Neural progenitor cell (in vitro differentiated cells): ENCODE data around the gene MYOZ3. TPM values are rescaled to one million over a fixed set of nuclear protein-coding genes. Genes with fewer than 3 reads are reported as not detected.

Source experiments
- DNase-seq: peaks from one replicate; pipeline ENCODE4 v3.0.0-alpha.2; 2016; ENCODE audit warnings: low spot score
- H2AFZ ChIP-seq: fragments of 200-600 bp; sonication (generic); replicated peaks from 2 replicates; pipeline ENCODE4 v1.6.1; 2016; ENCODE audit warnings: antibody characterized with exemption
- H3F3A ChIP-seq: fragments of 200-600 bp; sonication (generic); 2 replicates; pipeline ENCODE4 v1.6.1; 2016; ENCODE audit warnings: antibody characterized with exemption, low read depth
- H3K27ac ChIP-seq: fragments of 200-600 bp; sonication (generic); 2 replicates; pipeline ENCODE4 v1.5.1; 2016; ENCODE audit warnings: mild to moderate bottlenecking
- H3K27me3 ChIP-seq: fragments of 200-600 bp; sonication (generic); 2 replicates; pipeline ENCODE4 v1.6.1; 2016; ENCODE audit warnings: mild to moderate bottlenecking, moderate library complexity
- H3K36me3 ChIP-seq: fragments of 200-600 bp; sonication (generic); 2 replicates; pipeline ENCODE4 v1.5.1; 2016
- H3K4me1 ChIP-seq: fragments of 200-600 bp; sonication (generic); 2 replicates; pipeline ENCODE4 v1.6.1; 2016; ENCODE audit warnings: mixed run types
- H3K4me2 ChIP-seq: fragments of 200-600 bp; sonication (generic); 2 replicates; pipeline ENCODE4 v1.6.1; 2016
- H3K4me3 ChIP-seq: fragments of 200-600 bp; sonication (generic); 2 replicates; pipeline ENCODE4 v1.5.1; 2016
- H3K79me2 ChIP-seq: fragments of 200-600 bp; sonication (generic); 2 replicates; pipeline ENCODE4 v1.6.1; 2016; ENCODE audit warnings: low read depth
- H3K9ac ChIP-seq: fragments of 200-600 bp; sonication (generic); 2 replicates; pipeline ENCODE4 v1.6.1; 2016
- H3K9me3 ChIP-seq: fragments of 200-600 bp; sonication (generic); 2 replicates; pipeline ENCODE4 v1.5.1; 2016; ENCODE audit warnings: low read depth
- H4K20me1 ChIP-seq: fragments of 200-600 bp; sonication (generic); 2 replicates; pipeline ENCODE4 v1.6.1; 2016; ENCODE audit warnings: low read depth
- H3K27ac Mint-ChIP-seq: 3 replicates; pipeline ENCODE4 v1.8.0; 2021; ENCODE audit warnings: mixed read lengths
- H3K27me3 Mint-ChIP-seq: 2 replicates; pipeline ENCODE4 v1.8.0; 2022; ENCODE audit warnings: low read depth, mild to moderate bottlenecking, inconsistent platforms, moderate library complexity, mixed read lengths; ENCODE audit not compliant: insufficient read depth
- H3K36me3 Mint-ChIP-seq: 3 replicates; pipeline ENCODE4 v1.8.0; 2021; ENCODE audit warnings: mixed read lengths
- H3K4me1 Mint-ChIP-seq: 3 replicates; pipeline ENCODE4 v1.8.0; 2021; ENCODE audit warnings: mixed read lengths
- H3K4me3 Mint-ChIP-seq: 3 replicates; pipeline ENCODE4 v1.8.0; 2021; ENCODE audit warnings: mild to moderate bottlenecking, moderate library complexity, mixed read lengths
- H3K9me3 Mint-ChIP-seq: 3 replicates; pipeline ENCODE4 v1.8.0; 2020; ENCODE audit warnings: mixed read lengths
- EZH2 ChIP-seq: fragments of 200-600 bp; sonication (generic); IDR thresholded peaks from 2 replicates; pipeline ENCODE4 v1.6.1; 2017; ENCODE audit warnings: antibody characterized with exemption, mild to moderate bottlenecking, moderate library complexity
- EZH2phosphoT487 ChIP-seq: fragments of 200-600 bp; sonication (generic); IDR thresholded peaks from 2 replicates; pipeline ENCODE4 v1.6.1; 2017; ENCODE audit warnings: antibody characterized with exemption
- total RNA-seq: library from RNA; depleted of rRNA; stranded (reverse); fragments of >200 nt; gene quantifications from 2 replicates; pipeline ENCODE4 v1.2.3, GENCODE V29; 2015; ENCODE audit warnings: low replicate concordance
- TF ChIP-seq, protein P1 (sequence below): fragments of 200-600 bp; sonication (generic); IDR thresholded peaks from 2 replicates; pipeline ENCODE4 v1.5.1; 2017; ENCODE audit warnings: antibody characterized with exemption, mild to moderate bottlenecking

MYOZ3 gene
- total RNA-seq, 1 donor from 2014 or later = 0.90 TPM

DNA sequence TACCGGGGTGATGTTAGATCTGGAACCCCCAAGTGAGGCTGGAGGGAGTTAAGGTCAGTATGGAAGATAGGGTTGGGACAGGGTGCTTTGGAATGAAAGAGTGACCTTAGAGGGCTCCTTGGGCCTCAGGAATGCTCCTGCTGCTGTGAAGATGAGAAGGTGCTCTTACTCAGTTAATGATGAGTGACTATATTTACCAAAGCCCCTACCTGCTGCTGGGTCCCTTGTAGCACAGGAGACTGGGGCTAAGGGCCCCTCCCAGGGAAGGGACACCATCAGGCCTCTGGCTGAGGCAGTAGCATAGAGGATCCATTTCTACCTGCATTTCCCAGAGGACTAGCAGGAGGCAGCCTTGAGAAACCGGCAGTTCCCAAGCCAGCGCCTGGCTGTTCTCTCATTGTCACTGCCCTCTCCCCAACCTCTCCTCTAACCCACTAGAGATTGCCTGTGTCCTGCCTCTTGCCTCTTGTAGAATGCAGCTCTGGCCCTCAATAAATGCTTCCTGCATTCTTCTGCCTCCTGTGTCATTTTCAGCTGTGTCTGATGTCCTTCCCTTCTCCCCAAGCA lies 2.3 kb upstream of the MYOZ3 start:
- no peak overlapping the region for H3K27ac ChIP-seq

GRCh38 chr5:150659360-150660107 lies 1.5 kb upstream of the MYOZ3 start:
- no peaks in the 10 kb centered on the region for H3K79me2 ChIP-seq
- no peaks in the 10 kb centered on the region for H3K36me3 ChIP-seq
- peaks cover 21% of the 10 kb centered on the region for H3K4me1 ChIP-seq
- no peak overlapping the region for H3K27ac ChIP-seq
- peak overlapping the region; percentile 45 for H3K4me2 ChIP-seq
- H3K4me1 Mint-ChIP-seq = peaks cover 23% of the 10 kb centered on the region
- no peaks in the 10 kb centered on the region for H3K9me3 ChIP-seq
- peak overlapping the region; percentile 18 for H3K27ac Mint-ChIP-seq
- TF ChIP-seq EZH2 (no peak), EZH2phosphoT487 (no peak)
- TF ChIP-seq, protein P1, sequence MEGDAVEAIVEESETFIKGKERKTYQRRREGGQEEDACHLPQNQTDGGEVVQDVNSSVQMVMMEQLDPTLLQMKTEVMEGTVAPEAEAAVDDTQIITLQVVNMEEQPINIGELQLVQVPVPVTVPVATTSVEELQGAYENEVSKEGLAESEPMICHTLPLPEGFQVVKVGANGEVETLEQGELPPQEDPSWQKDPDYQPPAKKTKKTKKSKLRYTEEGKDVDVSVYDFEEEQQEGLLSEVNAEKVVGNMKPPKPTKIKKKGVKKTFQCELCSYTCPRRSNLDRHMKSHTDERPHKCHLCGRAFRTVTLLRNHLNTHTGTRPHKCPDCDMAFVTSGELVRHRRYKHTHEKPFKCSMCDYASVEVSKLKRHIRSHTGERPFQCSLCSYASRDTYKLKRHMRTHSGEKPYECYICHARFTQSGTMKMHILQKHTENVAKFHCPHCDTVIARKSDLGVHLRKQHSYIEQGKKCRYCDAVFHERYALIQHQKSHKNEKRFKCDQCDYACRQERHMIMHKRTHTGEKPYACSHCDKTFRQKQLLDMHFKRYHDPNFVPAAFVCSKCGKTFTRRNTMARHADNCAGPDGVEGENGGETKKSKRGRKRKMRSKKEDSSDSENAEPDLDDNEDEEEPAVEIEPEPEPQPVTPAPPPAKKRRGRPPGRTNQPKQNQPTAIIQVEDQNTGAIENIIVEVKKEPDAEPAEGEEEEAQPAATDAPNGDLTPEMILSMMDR = no peak
- DNase-seq = no peak
- H3K27me3 ChIP-seq = no peaks in the 10 kb centered on the region
- H3K36me3 Mint-ChIP-seq = no peaks in the 10 kb centered on the region
- H2AFZ ChIP-seq = no peak overlapping the region
- peak overlapping the region; percentile 4 for H3K4me3 Mint-ChIP-seq
- H3F3A ChIP-seq = peaks cover 9% of the 10 kb centered on the region
- no peaks in the 10 kb centered on the region for H3K9me3 Mint-ChIP-seq
- H3K4me3 ChIP-seq = no peak overlapping the region
- no peaks in the 10 kb centered on the region for H4K20me1 ChIP-seq
- H3K27me3 Mint-ChIP-seq = peaks cover 5% of the 10 kb centered on the region
- no peak overlapping the region for H3K9ac ChIP-seq

More for the DNA sequence above, 2.3 kb upstream of the MYOZ3 start:
- Histone ChIP-seq H4K20me1 (no peaks in the 10 kb centered on the region), H3K4me1 (peaks cover 21% of the 10 kb centered on the region), H3F3A (peaks cover 9% of the 10 kb centered on the region), H3K36me3 (no peaks in the 10 kb centered on the region), H3K4me3 (no peak overlapping the region), H3K27me3 (no peaks in the 10 kb centered on the region), H3K9ac (no peak overlapping the region), H3K79me2 (no peaks in the 10 kb centered on the region), H3K4me2 (no peak overlapping the region), H3K9me3 (no peaks in the 10 kb centered on the region), H2AFZ (no peak overlapping the region)
- Mint-ChIP-seq H3K9me3 (no peaks in the 10 kb centered on the region), H3K27me3 (peaks cover 5% of the 10 kb centered on the region), H3K36me3 (no peaks in the 10 kb centered on the region), H3K4me3 (peak overlapping the region; percentile 52), H3K27ac (no peak overlapping the region), H3K4me1 (peaks cover 25% of the 10 kb centered on the region)
- no peak for DNase-seq
- TF ChIP-seq EZH2 (no peak), EZH2phosphoT487 (no peak)
- TF ChIP-seq, protein P1 = no peak

- Histone ChIP-seq H3K4me1 (peaks cover 21% of the 10 kb centered on the region), H3K9ac (no peak overlapping the region), H2AFZ (peak overlapping the region; percentile 70), H3K27me3 (no peaks in the 10 kb centered on the region), H3K4me3 (no peak overlapping the region), H3K36me3 (no peaks in the 10 kb centered on the region), H3K9me3 (no peaks in the 10 kb centered on the region), H3K79me2 (no peaks in the 10 kb centered on the region), H3K4me2 (peak overlapping the region; percentile 45), H3F3A (peaks cover 9% of the 10 kb centered on the region), H3K27ac (no peak overlapping the region), H4K20me1 (no peaks in the 10 kb centered on the region)
- H3K27me3 Mint-ChIP-seq = peaks cover 5% of the 10 kb centered on the region
- no peaks in the 10 kb centered on the region for H3K9me3 Mint-ChIP-seq
- peak overlapping the region; percentile 4 for H3K4me3 Mint-ChIP-seq
- no peak for DNase-seq
- TF ChIP-seq EZH2 (no peak), EZH2phosphoT487 (no peak)
- TF ChIP-seq, protein P1 = no peak
- peaks cover 23% of the 10 kb centered on the region for H3K4me1 Mint-ChIP-seq
- H3K27ac Mint-ChIP-seq = peak overlapping the region; percentile 18
- no peaks in the 10 kb centered on the region for H3K36me3 Mint-ChIP-seq
Measured at GRCh38 chr5:150660108-150660831, 781 bp upstream of the MYOZ3 start.
